ENCODE results near the gene SEC14L1. TPM values are rescaled to one million over a fixed set of nuclear protein-coding genes. Genes with fewer than 3 reads are reported as not detected.

Gene SEC14L1
- total and polyA plus RNA-seq, 2 of the 8 experiments (the other 6 are each of a cell fraction or from before 2014, with no cell fraction given), result 27.2 to 74.4 TPM

GRCh38 chr17:77125432-77125901, 15.3 kb upstream of the SEC14L1 start:
- WGBS, 2 experiments (ENCODE audit: extremely low coverage in 1 of 2, insufficient coverage in 1 of 2, insufficient read length in 1 of 2, insufficient replicate concordance in 2 of 2, low coverage in 1 of 2, low lambda C conversion rate in 2 of 2, missing lambda C conversion rate in 1 of 2), result 90% methylated on average over 8 of the region's 8 CpGs; no CpG with 5 or more reads in 1 of the 2 experiments
- FAIRE-seq, result no peak
- H3K27ac ChIP-seq (ENCODE audit: low read depth, low read length), result no peak overlapping the region
- CTCF ChIA-PET (ENCODE audit: partially characterized antibody), result interaction anchor here (1.0 kb wide), 1 partner anchor 89 kb away, joined by 3 read pairs; no protein-coding TSS in a partner anchor
- no peak overlapping the region for H2BK20ac ChIP-seq (ENCODE audit: low read length)
- H3K4ac ChIP-seq (replicated peaks; ENCODE audit: insufficient read length, low read depth, low read length), result no peak overlapping the region
- no peak for DNase-seq (ENCODE audit: low read depth in 1 of 2, low spot score in 2 of 2)
- no peak overlapping the region for H2BK5ac ChIP-seq (ENCODE audit: low read depth, low read length)
- H2BK120ac ChIP-seq (replicated peaks; ENCODE audit: low read depth, low read length), result no peak overlapping the region
- no peak overlapping the region for H4K5ac ChIP-seq (ENCODE audit: insufficient read length, low read depth, low read length)
- no peak overlapping the region for H3K4me3 ChIP-seq (ENCODE audit: extremely low read depth in 1 of 4, insufficient read depth in 2 of 4, low read depth in 3 of 4, low read length in 4 of 4)
- no peak overlapping the region for H2BK15ac ChIP-seq (ENCODE audit: low read length)
- no peaks in the 10 kb centered on the region; a peak in 1 of 7 replicates for H3K4me1 ChIP-seq (replicated peaks in 1 of 4; ENCODE audit: control insufficient read depth in 3 of 4, insufficient read depth in 4 of 4, low read length in 3 of 4)
- H2AFZ ChIP-seq (ENCODE audit: low read length), result no peak overlapping the region
- H4K91ac ChIP-seq (replicated peaks; ENCODE audit: insufficient read length, low read length), result no peak overlapping the region
- POLR2A ChIA-PET (ENCODE audit: partially characterized antibody), result interaction anchor here (1.5 kb wide), 1 partner anchor 833 kb away, joined by 4 read pairs; the partner anchor contains the start of gene TNRC6C
- no peak overlapping the region for H2AK5ac ChIP-seq (ENCODE audit: low read depth, low read length)
- H3K36me3 ChIP-seq (ENCODE audit: control insufficient read depth in 2 of 4, insufficient read depth in 4 of 4, low read length in 3 of 4), result no peaks in the 10 kb centered on the region
- H3K18ac ChIP-seq (ENCODE audit: extremely low read depth, low read length), result no peak overlapping the region
- H2BK12ac ChIP-seq (ENCODE audit: low read depth, low read length), result no peak overlapping the region
- H3K14ac ChIP-seq (ENCODE audit: insufficient read length), result no peak overlapping the region
- no peak overlapping the region for H3K56ac ChIP-seq (replicated peaks; ENCODE audit: insufficient read length, low read depth, low read length)
- no peaks in the 10 kb centered on the region for H3K79me2 ChIP-seq (ENCODE audit: control insufficient read depth in 1 of 2, insufficient read depth in 2 of 2, low read length in 2 of 2)
- H4K20me1 ChIP-seq (replicated peaks in 1 of 2; ENCODE audit: control insufficient read depth in 1 of 2, insufficient read depth in 2 of 2, low read length in 2 of 2), result no peaks in the 10 kb centered on the region
- no peaks in the 10 kb centered on the region for H3K9me3 ChIP-seq (ENCODE audit: insufficient read depth in 2 of 2, low read depth in 1 of 2, low read length in 1 of 2)
- no peak overlapping the region for H3K9ac ChIP-seq (replicated peaks in 1 of 4; ENCODE audit: extremely low read depth in 1 of 4, low read depth in 3 of 4, low read length in 3 of 4)
- no peaks in the 10 kb centered on the region for H3K23me2 ChIP-seq (ENCODE audit: low read depth, low read length)
- no peaks in the 10 kb centered on the region for H3K79me1 ChIP-seq (ENCODE audit: low read depth, low read length)
- H4K8ac ChIP-seq (ENCODE audit: extremely low read depth, insufficient read depth, low read length), result 0 out of 2 replicates have a peak overlapping the region, but pooled peaks have one; percentile 46
- H3K27me3 ChIP-seq (replicated peaks in 1 of 4; ENCODE audit: control insufficient read depth in 3 of 4, extremely low read depth in 1 of 4, insufficient read depth in 3 of 4, low read length in 3 of 4), result no peaks in the 10 kb centered on the region
- no peak overlapping the region for H3K4me2 ChIP-seq (ENCODE audit: insufficient read depth in 1 of 2, low read depth in 2 of 2, low read length in 2 of 2)
- H3K23ac ChIP-seq (ENCODE audit: insufficient read length), result no peak overlapping the region
- no peak for TF ChIP-seq USF2 (IDR thresholded peaks at IDR 0.05; ENCODE audit: low read length)
- no peak for TF ChIP-seq BRCA1 (IDR thresholded peaks at IDR 0.05; ENCODE audit: low read depth, low read length)
- no peak for TF ChIP-seq MAX (IDR thresholded peaks at IDR 0.05)
- no peak for TF ChIP-seq EP300 (IDR thresholded peaks at IDR 0.05; ENCODE audit: borderline replicate concordance in 1 of 2, low read depth in 2 of 2, low read length in 2 of 2)
- no peak for TF ChIP-seq CTCF (IDR thresholded peaks at IDR 0.05; ENCODE audit: control extremely low read depth in 1 of 3, insufficient read depth in 1 of 3, low read depth in 1 of 3, low read length in 3 of 3)
- TF ChIP-seq JUN (IDR thresholded peaks at IDR 0.05; ENCODE audit: low read depth, low read length), result no peak
- no peak for TF ChIP-seq RXRA (IDR thresholded peaks at IDR 0.05; ENCODE audit: insufficient read depth, low read depth, low read length)
- no peak for TF ChIP-seq FOSL1 (IDR thresholded peaks at IDR 0.05; ENCODE audit: insufficient read depth, low read depth, low read length)
- TF ChIP-seq HDAC6 (IDR thresholded peaks at IDR 0.05; ENCODE audit: low read depth, low read length), result no peak
